Ammon's horn (tissue), 1 donor: Measurements from ENCODE around the gene SLF2.
A peak's percentile ranks its signal among the peaks of the same experiment; 100 is the strongest.

Experiments
- DNase-seq: peaks from one replicate; pipeline ENCODE4 v3.0.0-alpha.2; 2016; ENCODE audit warnings: low spot score

The SLF2 gene

GRCh38 chr10:101000127-101000914 is 87.6 kb downstream of the SLF2 start:
- DNase-seq = no peak

DNA sequence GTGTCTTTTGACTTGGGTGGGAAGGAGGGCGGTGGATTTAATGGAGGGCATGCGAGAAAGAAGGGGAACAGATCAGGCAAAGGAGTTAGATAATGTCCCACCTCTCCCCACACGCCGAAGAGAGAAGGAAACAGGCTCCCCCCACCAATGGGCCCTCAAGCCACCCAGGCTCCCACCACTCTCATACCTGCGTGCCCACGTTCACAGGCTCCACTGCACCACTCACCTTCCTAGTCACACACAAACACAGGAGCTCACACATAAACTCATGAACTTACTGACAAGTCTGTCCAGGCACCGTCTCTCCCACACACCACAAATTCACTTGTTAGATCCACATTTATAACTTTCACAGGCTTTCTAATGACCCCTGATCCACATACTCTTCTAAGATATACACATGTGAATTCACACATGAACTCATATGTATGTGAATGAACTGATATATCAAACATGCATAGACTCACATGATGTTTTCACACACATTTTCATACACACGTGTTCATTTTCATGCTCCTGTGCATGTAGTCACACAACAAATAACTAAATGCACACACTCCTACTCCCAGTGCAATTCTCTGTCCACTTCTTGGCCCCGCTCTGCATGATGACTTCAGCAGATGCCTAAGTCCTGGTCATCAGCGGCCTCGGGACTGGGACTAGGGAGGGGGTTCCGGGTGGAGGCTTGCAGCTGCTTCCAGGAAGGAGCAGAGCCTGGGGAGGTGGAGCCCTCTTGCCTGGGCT is 88.3 kb downstream of the SLF2 start:
- peak; percentile 85 for DNase-seq

DNA sequence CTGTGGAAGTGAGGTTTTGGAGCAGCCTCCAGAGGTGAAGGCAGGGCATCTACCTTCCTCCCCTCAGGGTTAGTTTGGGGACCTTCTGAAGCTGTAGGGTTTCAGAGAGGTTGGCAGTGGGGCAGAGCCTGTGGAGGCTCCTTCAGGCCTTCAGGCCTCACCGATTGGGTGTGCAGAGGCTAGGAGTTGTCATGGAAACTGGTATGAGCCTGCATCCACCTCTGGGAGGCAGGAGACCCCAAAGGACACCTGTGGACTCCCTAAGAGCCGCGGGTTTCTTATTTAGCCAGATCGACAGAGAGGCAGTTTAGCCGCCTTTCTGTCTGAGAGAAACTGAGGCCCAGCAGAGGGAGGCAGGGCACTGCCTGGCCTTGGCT is 88.9 kb downstream of the SLF2 start:
- DNase-seq = no peak

DNA sequence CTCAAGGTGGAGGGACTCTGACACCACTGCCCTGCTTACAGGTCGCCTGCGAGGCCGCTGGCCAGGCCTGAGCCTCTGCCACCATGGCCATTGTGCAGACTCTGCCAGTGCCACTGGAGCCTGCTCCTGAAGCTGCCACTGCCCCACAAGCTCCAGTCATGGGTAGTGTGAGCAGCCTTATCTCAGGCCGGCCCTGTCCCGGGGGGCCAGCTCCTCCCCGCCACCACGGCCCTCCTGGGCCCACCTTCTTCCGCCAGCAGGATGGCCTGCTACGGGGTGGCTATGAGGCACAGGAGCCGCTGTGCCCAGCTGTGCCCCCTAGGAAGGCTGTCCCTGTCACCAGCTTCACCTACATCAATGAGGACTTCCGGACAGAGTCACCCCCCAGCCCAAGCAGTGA is 89.7 kb downstream of the SLF2 start:
- no peak for DNase-seq

DNA sequence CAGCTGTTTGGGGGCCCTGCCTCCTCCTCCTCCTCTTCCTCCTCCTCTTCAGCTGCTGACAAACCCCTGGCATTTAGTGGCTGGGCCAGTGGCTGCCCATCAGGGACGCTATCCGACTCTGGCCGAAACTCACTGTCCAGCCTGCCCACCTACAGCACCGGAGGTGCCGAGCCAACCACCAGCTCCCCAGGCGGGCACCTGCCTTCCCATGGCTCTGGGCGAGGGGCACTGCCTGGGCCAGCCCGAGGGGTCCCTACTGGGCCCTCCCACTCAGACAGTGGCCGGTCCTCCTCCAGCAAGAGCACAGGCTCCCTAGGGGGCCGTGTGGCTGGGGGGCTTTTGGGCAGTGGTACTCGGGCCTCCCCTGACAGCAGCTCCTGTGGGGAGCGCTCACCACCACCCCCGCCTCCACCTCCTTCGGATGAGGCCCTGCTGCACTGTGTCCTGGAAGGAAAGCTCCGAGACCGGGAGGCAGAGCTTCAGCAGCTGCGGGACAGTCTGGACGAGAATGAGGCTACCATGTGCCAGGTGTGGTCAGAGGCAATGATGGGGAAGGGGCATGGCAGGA is 91.0 kb downstream of the SLF2 start:
- no peak for DNase-seq

GRCh38 chr10:101005361-101005760 is 92.6 kb downstream of the SLF2 start:
- DNase-seq = no peak

DNA sequence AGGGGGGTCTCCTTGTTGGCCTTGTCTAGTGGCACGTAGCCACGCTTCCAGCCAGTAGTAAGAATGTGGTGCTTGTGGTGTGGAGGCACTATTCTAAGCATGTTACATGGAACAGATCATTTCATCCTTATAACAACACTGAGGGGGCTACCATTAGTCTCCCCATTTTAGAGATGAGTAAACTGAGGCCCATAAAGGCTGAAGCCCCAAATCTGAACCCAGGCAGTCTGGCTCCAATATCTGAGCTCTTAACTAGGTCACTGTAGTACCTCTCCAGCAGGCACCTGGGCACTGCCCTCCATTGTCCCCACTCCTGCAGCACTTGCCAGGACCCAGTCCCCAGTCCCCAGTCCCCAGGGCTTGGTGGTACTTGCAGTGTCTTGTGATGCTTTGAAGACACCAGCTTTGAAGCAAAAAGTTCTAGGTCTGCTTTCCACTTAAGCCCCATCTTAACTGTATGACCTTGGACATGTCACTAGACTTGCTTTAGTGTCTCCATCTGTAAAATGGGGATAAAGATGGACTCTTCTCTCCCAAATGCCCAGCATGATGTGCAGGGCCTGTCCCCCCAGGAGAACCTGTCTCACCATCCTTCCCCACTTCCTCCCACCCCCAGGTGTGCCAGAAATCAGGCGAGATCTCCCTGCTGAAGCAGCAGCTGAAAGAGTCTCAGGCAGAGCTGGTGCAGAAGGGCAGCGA is 93.3 kb downstream of the SLF2 start:
- DNase-seq = no peak

- DNase-seq = no peak
Observed at GRCh38 chr10:101006593-101007098, 93.9 kb downstream of the SLF2 start.

DNA sequence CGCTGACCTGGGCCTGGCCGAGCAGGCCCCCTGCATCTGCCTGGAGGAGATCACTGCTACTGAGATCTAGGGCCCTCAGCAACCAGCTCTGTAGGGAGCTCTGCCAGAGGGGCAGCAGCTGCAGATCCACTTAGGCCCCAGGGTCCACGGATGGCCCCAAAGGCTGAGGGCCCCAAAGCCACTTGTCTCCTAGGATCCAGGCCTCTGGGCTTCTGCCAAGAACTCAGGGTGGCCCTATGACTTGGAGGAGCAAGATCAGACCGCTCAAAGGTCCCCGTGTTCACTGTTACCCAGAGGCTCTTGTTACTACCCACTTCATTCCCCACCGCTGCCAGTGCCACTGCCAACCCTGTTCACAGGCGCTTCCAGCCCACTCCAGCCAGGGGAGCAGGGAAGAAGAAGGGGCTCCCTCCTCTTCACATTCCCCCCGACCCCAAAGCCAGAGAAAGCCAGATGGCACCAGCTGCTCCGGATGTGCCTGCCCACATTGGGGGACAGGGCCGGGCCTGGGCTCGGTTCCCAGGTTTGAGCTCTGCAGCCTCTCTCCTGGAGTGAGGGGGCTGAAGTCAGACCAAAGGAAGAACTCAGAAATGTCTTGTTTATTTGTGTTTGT is 94.4 kb downstream of the SLF2 start:
- no peak for DNase-seq

DNA sequence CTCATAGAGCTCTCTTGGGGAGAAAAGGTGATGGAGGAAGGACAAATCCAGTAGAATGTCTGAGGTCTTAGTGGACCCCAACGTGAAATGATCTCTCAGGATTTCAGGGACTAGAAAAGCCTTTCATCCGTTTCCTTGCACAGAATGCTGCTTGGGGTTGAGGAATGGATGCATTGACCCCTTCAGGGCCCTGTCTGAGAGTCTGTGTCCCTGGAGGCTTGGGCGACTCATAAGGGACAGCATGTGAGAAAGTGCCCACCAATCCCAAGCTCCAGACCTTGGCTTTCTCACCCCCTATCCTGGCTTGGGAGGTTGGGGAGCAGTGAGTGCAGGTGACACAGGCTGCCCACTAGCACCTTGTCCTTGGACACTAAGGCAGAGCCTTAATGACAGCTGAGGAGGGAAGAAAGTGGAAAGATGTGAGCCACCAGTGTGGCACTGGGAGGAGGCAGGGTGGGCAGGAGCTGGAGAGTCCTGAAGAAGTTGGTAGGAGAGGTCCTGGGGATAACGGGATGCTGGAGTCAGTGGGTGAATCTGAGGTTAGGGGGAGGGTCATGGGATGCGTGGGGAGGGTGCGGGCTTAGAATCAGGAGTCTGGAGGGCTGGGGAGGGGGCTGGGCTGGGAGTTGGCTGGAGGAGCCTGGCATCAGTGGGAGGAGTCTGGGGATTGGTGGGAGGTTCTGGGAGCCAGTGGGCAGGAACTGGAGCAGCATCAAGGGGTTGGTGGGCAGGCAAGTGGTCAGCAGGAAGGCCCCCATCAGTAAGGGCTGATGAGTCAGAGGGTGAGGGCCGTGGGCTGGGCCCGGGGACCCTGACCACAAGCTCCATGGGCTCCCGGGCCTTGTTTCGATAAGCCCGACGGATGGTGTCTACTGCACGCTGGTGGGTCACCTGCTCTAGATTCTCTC is 95.4 kb downstream of the SLF2 start:
- DNase-seq = peak; percentile 66

- DNase-seq = peak; percentile 90
Observed at GRCh38 chr10:101008823-101009423, 96.2 kb downstream of the SLF2 start.

- DNase-seq = no peak
Observed at GRCh38 chr10:101010329-101010728, 97.6 kb downstream of the SLF2 start.

- no peak for DNase-seq
Observed at GRCh38 chr10:101011517-101012423, 99.0 kb downstream of the SLF2 start.

DNA sequence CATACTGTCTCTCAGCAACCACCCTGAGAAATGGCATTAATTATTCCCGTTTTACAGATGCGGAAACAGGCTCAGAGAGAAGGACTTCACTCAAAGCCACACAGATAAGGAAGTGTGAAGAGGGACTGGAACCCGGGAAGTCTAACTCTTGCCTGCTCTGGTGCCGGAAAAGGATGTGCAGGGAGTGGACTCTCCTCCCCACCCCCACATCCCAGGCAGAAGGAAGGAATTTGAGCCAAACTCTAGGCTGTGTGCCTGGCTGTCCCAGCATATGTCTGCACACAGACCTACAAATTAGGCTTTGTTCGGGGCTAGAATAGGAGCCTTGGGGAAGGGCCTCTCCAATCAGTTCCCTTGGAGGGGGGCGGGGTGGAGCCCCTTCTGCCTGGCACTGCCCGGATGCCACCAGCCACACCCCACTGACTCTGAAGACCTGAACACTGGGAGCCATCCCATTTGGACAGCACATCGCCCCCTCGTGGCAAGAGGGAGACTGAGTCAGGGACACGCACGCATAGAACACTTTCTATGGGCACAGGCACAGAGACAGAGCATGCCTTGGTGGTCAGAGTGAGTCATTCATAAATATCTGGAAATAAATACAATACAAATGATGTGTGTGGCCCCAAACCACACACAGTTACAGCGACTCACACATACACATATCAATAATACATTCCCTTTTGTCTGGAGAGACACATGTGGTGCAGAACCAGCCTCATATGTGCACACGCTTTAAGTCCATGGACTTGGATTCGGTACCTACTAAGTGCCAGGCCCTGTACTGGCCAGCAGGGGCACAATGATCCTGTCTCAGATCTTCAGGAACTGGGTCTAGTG is 100.0 kb downstream of the SLF2 start:
- DNase-seq = peak; percentile 98

DNA sequence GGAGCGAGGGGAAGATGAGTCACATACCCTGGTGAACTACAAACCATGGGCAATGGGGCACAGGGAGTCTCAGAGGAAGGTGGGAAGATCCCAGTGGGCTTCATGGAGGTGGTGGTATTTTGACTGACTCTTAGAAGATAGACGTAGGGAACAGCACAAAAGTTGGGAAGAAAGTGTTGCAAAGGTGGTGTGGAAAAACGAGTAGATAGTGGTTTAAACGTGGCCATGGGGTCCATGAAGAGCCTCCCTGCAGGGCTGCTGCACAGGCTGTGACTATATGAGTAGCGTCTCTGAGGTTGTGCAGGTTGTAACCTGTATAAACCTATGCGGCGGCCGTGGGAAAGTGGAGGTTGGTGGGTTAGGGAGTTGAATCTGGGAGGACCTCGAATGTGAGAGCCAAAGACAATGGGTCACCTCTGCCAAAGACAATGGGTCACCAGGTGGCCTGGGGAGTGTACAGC is 100.6 kb downstream of the SLF2 start:
- DNase-seq = no peak

DNA sequence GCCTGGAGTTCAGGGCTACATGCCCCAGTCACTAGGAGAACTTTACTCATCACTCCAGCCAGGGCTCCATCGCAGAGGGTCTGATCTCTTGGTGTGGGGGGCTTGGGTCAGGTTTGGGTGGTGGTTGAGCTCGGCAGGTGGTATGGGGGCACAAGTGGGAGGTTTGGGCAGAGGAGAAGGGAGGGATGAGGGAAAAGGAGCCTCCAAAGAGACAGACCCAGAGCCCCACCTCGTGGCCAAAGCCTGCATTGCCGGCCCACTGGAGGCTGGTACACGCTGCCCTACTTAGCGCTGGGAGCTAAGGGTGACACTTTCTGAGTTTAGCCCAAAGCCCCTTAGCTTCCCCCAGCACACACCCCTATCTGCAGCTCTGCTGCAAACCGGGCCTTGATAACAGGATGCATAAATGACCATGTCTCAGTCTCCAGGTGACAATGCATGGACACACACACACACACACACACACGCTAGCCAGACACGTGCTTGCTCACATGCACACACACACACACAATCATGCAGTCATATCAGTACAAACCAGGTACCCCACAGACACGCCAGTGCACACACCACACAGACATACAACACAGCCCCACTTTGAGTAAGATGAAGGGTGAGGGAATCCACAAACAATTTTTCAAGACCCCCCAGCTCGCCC is 101.6 kb downstream of the SLF2 start:
- DNase-seq = peak; percentile 80
